PC-3 (cell line): ENCODE measurements around the gene SLC9A9. TPM values are rescaled to one million over a fixed set of nuclear protein-coding genes. Genes with fewer than 3 reads are reported as not detected.

Experiments used
- ATAC-seq: fragments of 200-7000 bp; cut with Tn5 transposase; 2 replicates; pipeline ENCODE4 v1.9.1; 2020; ENCODE audit warnings: mild to moderate bottlenecking, moderate library complexity
- BruUV-seq: library from RNA; stranded (reverse); fragments of 400-500 nt; replicated peaks from 2 replicates; lab custom pipeline; 2021; lab: Mats Ljungman, UMichigan
- CTCF ChIA-PET: fragments of 300-600 bp; sonication (Branson Sonifier 250); formaldehyde crosslinking; loops from one replicate; lab custom pipeline; 2022; ENCODE audit warnings: antibody characterized with exemption; lab: Charles Lee
- POLR2A ChIA-PET: fragments of 300-600 bp; sonication (Branson Sonifier 250); formaldehyde crosslinking; loops from one replicate; lab custom pipeline; 2022; ENCODE audit warnings: antibody characterized with exemption; ENCODE audit not compliant: unreplicated experiment; lab: Charles Lee
- DNase-seq: peaks from one replicate; pipeline ENCODE4 v3.0.0-alpha.2; 2015
- H2AFZ ChIP-seq: fragments of 300-600 bp; sonication (generic); 2 replicates; pipeline ENCODE4 v1.6.0; 2016; ENCODE audit warnings: antibody characterized with exemption, low read length
- H3F3A ChIP-seq: fragments of 300-600 bp; sonication (generic); one replicate; pipeline ENCODE4 v1.6.0; 2017; ENCODE audit warnings: antibody characterized with exemption, low read length, control low read depth, mild to moderate bottlenecking; ENCODE audit not compliant: unreplicated experiment
- H3K27ac ChIP-seq: fragments of 300-600 bp; sonication (generic); 2 replicates; pipeline ENCODE4 v1.5.1; 2016; ENCODE audit warnings: mild to moderate bottlenecking, low read length
- H3K27me3 ChIP-seq: fragments of 300-600 bp; sonication (generic); 2 replicates; pipeline ENCODE4 v1.6.1; 2016; ENCODE audit warnings: low read length, mixed read lengths
- H3K36me3 ChIP-seq: fragments of 300-600 bp; sonication (generic); 2 replicates; pipeline ENCODE4 v1.6.1; 2016; ENCODE audit warnings: low read depth, mixed run types, low read length, mixed read lengths
- H3K4me1 ChIP-seq: fragments of 300-600 bp; sonication (generic); 2 replicates; pipeline ENCODE4 v1.5.1; 2016; ENCODE audit warnings: low read length; ENCODE audit not compliant: insufficient read depth
- H3K4me2 ChIP-seq: fragments of 300-600 bp; sonication (generic); 2 replicates; pipeline ENCODE4 v1.6.0; 2016; ENCODE audit warnings: low read length
- H3K4me3 ChIP-seq: fragments of 300-600 bp; sonication (generic); 2 replicates; pipeline ENCODE4 v1.5.1; 2016; ENCODE audit warnings: mild to moderate bottlenecking, low read length, mixed read lengths
- H3K79me2 ChIP-seq: fragments of 300-600 bp; sonication (generic); 2 replicates; pipeline ENCODE4 v1.6.1; 2017; ENCODE audit warnings: low read length, mixed read lengths
- H3K9ac ChIP-seq: fragments of 300-600 bp; sonication (generic); 2 replicates; pipeline ENCODE4 v1.6.0; 2016; ENCODE audit warnings: mild to moderate bottlenecking, low read length
- H3K9me2 ChIP-seq: fragments of 300-600 bp; sonication (generic); replicated peaks from 2 replicates; pipeline ENCODE4 v1.6.1; 2016; ENCODE audit warnings: mixed run types, low read length, mixed read lengths
- H3K9me3 ChIP-seq: fragments of 300-600 bp; sonication (generic); 2 replicates; pipeline ENCODE4 v1.6.1; 2016; ENCODE audit warnings: low read length, mixed read lengths
- H4K20me1 ChIP-seq: fragments of 300-600 bp; sonication (generic); 2 replicates; pipeline ENCODE4 v1.6.1; 2016; ENCODE audit warnings: low read length, mixed read lengths
- EZH2 ChIP-seq: fragments of 300-600 bp; sonication (generic); IDR thresholded peaks from one replicate; pipeline ENCODE4 v1.6.1; 2017; ENCODE audit warnings: antibody characterized with exemption, mild to moderate bottlenecking, low read length; ENCODE audit not compliant: unreplicated experiment
- EZH2phosphoT487 ChIP-seq: fragments of 300-600 bp; sonication (generic); IDR thresholded peaks from 2 replicates; pipeline ENCODE4 v1.6.1; 2018; ENCODE audit warnings: mild to moderate bottlenecking, antibody characterized with exemption, low read length, borderline replicate concordance
- intact Hi-C: fragments of 100-400 bp; cut with micrococcal nuclease; formaldehyde crosslinking; loops from 2 replicates; pipeline ENCODE4 v1.9.0; 2023
- total RNA-seq: library from RNA; depleted of rRNA; stranded (reverse); fragments of >200 nt; gene quantifications from 2 replicates; pipeline ENCODE4 v1.2.3, GENCODE V29; 2014
- TF ChIP-seq, protein P1 (sequence below): fragments of 300-600 bp; sonication (generic); conservative IDR thresholded peaks from 2 replicates; pipeline ENCODE4 v1.5.1; 2017; ENCODE audit warnings: antibody characterized with exemption, low read depth, mild to moderate bottlenecking, low read length

Gene SLC9A9
- total RNA-seq, 1 experiment from 2014 or later = 0.07 TPM

DNA sequence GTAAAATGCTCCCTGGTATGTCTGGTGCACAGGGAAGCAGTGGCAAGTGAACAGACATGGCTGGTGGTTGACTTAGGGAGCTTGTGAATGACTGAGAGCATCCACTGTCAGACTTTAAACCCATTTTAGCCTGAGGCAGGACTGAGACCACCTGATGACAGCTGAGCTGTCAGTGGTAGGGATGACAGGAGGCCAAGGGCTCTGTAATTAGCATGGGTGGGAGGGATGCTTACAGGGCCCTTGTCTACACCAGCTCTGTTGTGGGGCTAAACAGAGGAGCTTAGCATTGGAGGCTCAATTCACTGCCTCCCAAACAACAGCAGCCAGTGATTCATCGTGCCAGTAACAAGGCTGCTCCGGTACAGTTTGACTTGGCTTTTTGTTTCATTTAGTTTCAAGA is 559.3 kb downstream of the SLC9A9 start:
- ATAC-seq (no peak), DNase-seq (no peak)
- Histone ChIP-seq H3K9ac (no peak overlapping the region), H3K9me3 (no peaks in the 10 kb centered on the region), H2AFZ (no peak overlapping the region), H3K4me2 (no peak overlapping the region), H4K20me1 (no peaks in the 10 kb centered on the region), H3K79me2 (no peaks in the 10 kb centered on the region), H3F3A (no peaks in the 10 kb centered on the region), H3K4me1 (peaks cover 4% of the 10 kb centered on the region), H3K4me3 (no peak overlapping the region), H3K27ac (no peak overlapping the region), H3K36me3 (no peaks in the 10 kb centered on the region), H3K9me2 (no peaks in the 10 kb centered on the region), H3K27me3 (no peaks in the 10 kb centered on the region)
- CTCF ChIA-PET = no interaction called here
- TF ChIP-seq EZH2 (no peak), EZH2phosphoT487 (no peak)
- TF ChIP-seq, protein P1, sequence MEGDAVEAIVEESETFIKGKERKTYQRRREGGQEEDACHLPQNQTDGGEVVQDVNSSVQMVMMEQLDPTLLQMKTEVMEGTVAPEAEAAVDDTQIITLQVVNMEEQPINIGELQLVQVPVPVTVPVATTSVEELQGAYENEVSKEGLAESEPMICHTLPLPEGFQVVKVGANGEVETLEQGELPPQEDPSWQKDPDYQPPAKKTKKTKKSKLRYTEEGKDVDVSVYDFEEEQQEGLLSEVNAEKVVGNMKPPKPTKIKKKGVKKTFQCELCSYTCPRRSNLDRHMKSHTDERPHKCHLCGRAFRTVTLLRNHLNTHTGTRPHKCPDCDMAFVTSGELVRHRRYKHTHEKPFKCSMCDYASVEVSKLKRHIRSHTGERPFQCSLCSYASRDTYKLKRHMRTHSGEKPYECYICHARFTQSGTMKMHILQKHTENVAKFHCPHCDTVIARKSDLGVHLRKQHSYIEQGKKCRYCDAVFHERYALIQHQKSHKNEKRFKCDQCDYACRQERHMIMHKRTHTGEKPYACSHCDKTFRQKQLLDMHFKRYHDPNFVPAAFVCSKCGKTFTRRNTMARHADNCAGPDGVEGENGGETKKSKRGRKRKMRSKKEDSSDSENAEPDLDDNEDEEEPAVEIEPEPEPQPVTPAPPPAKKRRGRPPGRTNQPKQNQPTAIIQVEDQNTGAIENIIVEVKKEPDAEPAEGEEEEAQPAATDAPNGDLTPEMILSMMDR = no peak
- POLR2A ChIA-PET = no interaction called here
- no TSS peak for BruUV-seq
- intact Hi-C loops = loop anchor here (10.0 kb wide), 1 partner anchor 356 kb away; no protein-coding TSS in a partner anchor

DNA sequence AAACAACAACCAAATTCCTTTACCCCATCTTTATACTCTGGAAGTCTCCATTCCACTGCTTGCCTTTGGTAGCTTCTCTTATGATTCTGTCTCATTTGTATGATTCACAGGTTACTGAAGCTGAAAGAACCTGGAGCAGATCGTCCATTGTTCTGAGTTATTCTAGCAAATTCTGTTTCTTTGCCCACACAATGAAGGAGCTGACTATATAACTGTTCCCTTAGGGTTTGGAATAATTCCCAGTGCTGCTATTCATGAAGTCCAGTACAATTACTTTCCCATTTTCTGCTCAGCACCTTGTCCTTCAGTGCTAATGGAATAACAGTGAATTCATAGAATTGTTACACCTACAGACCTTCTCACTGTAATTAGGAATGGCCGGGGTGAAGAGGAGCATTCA is 560.9 kb downstream of the SLC9A9 start:
- Histone ChIP-seq H3K27ac (no peak overlapping the region), H2AFZ (no peak overlapping the region), H3K9me2 (no peaks in the 10 kb centered on the region), H4K20me1 (no peaks in the 10 kb centered on the region), H3K4me2 (no peak overlapping the region), H3K4me1 (peaks cover 16% of the 10 kb centered on the region), H3K9me3 (no peaks in the 10 kb centered on the region), H3K9ac (no peak overlapping the region), H3K79me2 (no peaks in the 10 kb centered on the region), H3K27me3 (no peaks in the 10 kb centered on the region), H3K4me3 (no peak overlapping the region), H3K36me3 (no peaks in the 10 kb centered on the region), H3F3A (no peaks in the 10 kb centered on the region)
- intact Hi-C loops = loop anchor here (10.0 kb wide), 1 partner anchor 357 kb away; no protein-coding TSS in a partner anchor
- ATAC-seq (no peak; the same call in 1 of the 2 replicates), DNase-seq (peak; percentile 28)
- TF ChIP-seq, protein P1 = no peak
- TF ChIP-seq EZH2phosphoT487 (no peak), EZH2 (no peak)
- ChIA-PET POLR2A (no interaction called here), CTCF (no interaction called here)
- BruUV-seq = no TSS peak

DNA sequence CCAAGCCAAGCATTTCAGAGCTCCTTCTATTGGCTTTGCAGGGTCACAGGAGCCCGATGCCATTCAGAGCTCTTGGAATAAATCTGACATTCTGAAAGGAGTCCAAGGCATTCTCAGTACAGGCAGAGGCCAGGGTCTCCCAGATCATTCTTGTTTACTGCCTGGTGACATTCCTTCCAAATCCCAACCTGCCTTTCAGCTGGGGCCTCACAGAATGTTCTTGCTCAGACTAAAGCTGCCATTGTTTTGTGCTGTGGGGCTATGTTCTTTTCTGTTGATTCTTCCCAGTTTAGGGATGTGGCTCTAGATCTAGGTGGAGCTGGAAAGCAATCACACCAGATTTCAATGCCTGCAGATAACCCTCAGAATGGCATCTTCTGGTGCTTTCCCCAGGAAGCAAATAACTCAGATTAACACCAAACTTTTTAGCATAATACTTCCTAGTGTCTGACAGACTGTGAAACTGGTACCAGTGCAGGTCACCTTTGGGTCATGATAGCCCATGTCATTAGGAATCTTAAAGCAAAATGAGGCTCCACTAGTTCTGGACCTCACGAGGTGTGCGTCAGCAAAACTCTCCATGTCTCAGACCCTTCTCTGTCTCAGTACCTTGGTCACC is 561.8 kb downstream of the SLC9A9 start:
- Histone ChIP-seq H2AFZ (no peak overlapping the region), H3K9me2 (no peaks in the 10 kb centered on the region), H3K36me3 (no peaks in the 10 kb centered on the region), H3K27me3 (no peaks in the 10 kb centered on the region), H3K4me1 (peaks cover 16% of the 10 kb centered on the region), H3K9ac (no peak overlapping the region), H3K27ac (no peak overlapping the region), H3K4me3 (no peak overlapping the region), H4K20me1 (no peaks in the 10 kb centered on the region), H3K79me2 (no peaks in the 10 kb centered on the region), H3K9me3 (no peaks in the 10 kb centered on the region), H3K4me2 (no peak overlapping the region), H3F3A (no peaks in the 10 kb centered on the region)
- ChIA-PET POLR2A (no interaction called here), CTCF (no interaction called here)
- DNase-seq = no peak
- intact Hi-C loops = loop anchor here (10.0 kb wide), 1 partner anchor 358 kb away; no protein-coding TSS in a partner anchor
- BruUV-seq = no TSS peak
- TF ChIP-seq EZH2phosphoT487 = no peak
- TF ChIP-seq, protein P1 = no peak
- no peak for ATAC-seq
